Epithelial cell of proximal tubule (primary cell): Measurements from ENCODE around the gene PLET1. TPM values are rescaled to one million over a fixed set of nuclear protein-coding genes. Genes with fewer than 3 reads are reported as not detected.

ENCODE experiments used
- DNase-seq: peaks from one replicate; pipeline ENCODE4 v3.0.0-alpha.2; 2011; ENCODE audit warnings: low read depth
- H3K4me3 ChIP-seq: 2 replicates; pipeline ENCODE4 v1.5.1; 2011; ENCODE audit warnings: low read depth, mild to moderate bottlenecking, low read length
- CTCF ChIP-seq: conservative IDR thresholded peaks from 2 replicates; pipeline ENCODE4 v1.5.1; 2012; ENCODE audit warnings: low read depth, mild to moderate bottlenecking, low read length
- total RNA-seq: library from RNA; depleted of rRNA; stranded (reverse); fragments of >200 nt; gene quantifications from 2 replicates; pipeline ENCODE4 v1.2.3, GENCODE V29; 2015

The PLET1 gene
- total RNA-seq, 1 donor from 2014 or later = not detected

GRCh38 chr11:112293614-112294013 is 33.0 kb upstream of the PLET1 start:
- no peak for TF ChIP-seq CTCF
- DNase-seq = no peak
- no peak overlapping the region for H3K4me3 ChIP-seq

DNA sequence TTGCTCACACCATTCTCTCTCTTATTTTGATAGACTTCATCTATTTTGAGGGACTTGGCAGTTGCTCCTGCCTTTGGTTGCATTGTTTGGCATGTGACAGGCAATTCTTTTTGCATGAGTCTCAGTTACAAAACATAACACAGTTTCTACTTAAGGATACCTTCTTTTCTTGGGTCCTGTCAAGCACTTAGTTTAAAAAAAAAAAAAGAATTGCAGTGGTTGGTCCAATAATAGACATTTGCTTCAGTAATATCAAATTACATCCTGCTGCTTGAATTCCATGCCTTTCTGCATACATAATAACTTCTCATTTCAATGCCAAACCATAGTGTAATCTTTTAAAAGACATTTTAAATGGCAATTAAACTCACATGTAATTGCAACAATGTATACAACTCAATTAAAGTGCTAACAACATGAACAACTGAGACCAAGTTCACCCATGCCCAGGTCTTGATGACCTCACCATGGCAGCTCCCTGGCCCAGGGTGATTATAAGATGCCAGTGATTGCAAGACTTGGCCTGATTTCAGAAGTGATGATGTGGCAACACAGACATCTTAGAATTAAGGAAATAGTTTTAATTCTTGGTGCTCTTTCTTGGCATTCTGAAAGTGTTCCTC is 32.2 kb upstream of the PLET1 start:
- no peak overlapping the region for H3K4me3 ChIP-seq
- no peak for TF ChIP-seq CTCF
- DNase-seq = peak; percentile 80

DNA sequence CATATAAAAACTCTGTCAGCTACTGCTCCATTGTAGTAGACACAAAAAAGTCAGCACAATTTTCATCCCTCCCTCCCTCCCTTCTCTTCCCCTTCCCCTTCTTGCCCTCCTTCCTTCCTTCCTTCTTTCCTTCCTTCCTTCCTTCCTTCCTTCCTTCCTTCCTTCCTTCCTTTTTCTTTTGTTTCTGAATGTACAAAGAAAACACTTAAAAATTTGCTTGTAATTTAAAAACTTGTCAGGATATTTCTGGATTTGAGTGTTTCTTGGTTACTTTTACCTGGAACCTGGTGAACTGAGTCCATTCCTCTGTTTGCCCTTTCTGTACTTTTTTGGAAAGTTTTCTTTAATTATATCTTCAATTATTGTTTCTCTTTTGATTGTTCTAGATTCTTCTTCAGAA is 31.5 kb upstream of the PLET1 start:
- no peak overlapping the region for H3K4me3 ChIP-seq
- no peak for TF ChIP-seq CTCF
- DNase-seq = no peak

DNA sequence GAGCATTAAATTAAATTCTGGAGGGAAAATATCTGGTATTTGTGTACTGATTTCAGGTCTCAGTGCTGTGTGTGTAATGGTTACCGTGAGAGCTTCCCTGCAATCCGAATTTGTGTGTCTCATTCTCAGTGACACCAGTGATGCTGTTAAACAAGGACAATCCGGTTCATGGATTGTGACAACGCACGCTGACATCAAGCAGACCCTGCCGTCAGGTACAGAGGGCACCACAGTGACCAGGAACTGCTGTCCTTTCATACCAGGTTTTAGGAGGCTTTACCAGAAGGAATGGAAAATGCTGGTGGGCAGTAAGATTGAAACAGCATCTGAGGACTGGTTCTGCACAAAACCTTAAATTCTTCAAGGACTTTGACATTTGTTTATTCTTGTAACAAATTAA is 30.5 kb upstream of the PLET1 start:
- TF ChIP-seq CTCF = no peak
- no peak for DNase-seq
- no peak overlapping the region for H3K4me3 ChIP-seq

DNA sequence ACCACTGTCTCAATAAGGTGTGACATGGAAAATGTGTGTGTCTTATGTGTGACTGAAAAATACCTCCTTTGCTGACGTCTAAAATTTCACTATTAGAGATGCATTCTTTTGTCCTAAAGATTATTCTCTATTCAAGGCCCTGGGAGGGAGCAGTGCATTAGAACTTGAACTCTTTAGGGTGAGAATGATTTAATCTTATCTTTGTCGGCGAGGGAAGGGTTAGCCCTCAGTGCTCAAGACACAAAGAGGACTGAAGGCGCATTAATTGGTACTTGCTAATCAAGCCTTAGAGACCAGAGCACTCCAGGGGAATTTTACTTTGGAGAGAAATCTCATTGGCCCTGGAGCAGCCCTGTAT is 29.8 kb upstream of the PLET1 start:
- no peak for TF ChIP-seq CTCF
- DNase-seq = no peak
- peak overlapping the region; percentile 65 for H3K4me3 ChIP-seq

GRCh38 chr11:112289588-112290492 is 29.2 kb upstream of the PLET1 start:
- DNase-seq = no peak

More at GRCh38 chr11:112289588-112290492, 29.2 kb upstream of the PLET1 start:
- peak overlapping the region; percentile 65 for H3K4me3 ChIP-seq
- peak; percentile 76 for TF ChIP-seq CTCF
